OCI-LY1 (cell line): Measurements from ENCODE around the gene FAM9C.

ENCODE experiments used
- H2AFZ ChIP-seq: fragments of 200-600 bp; sonication (generic), shearing (Covaris generic); 2 replicates; pipeline ENCODE4 v1.6.0; 2014; ENCODE audit warnings: antibody characterized with exemption, mild to moderate bottlenecking, low read length
- H3F3A ChIP-seq: fragments of 200-600 bp; sonication (generic), shearing (Covaris generic); 2 replicates; pipeline ENCODE4 v1.6.0; 2014; ENCODE audit warnings: mild to moderate bottlenecking, antibody characterized with exemption, low read length, moderate library complexity; ENCODE audit not compliant: insufficient read depth
- H3K27ac ChIP-seq: fragments of 200-600 bp; sonication (generic); 2 replicates; pipeline ENCODE4 v1.5.1; 2014; ENCODE audit warnings: low read length, mixed run types, mild to moderate bottlenecking, low read depth; ENCODE audit not compliant: poor library complexity, severe bottlenecking
- H3K27me3 ChIP-seq: fragments of 200-600 bp; sonication (generic); 2 replicates; pipeline ENCODE4 v1.6.0; 2014; ENCODE audit warnings: antibody characterized with exemption, mild to moderate bottlenecking, low read length, moderate library complexity; ENCODE audit not compliant: insufficient read depth
- H3K36me3 ChIP-seq: fragments of 200-600 bp; sonication (generic); 2 replicates; pipeline ENCODE4 v1.6.1; 2014; ENCODE audit warnings: mild to moderate bottlenecking, antibody characterized with exemption, low read length, moderate library complexity, mixed read lengths; ENCODE audit not compliant: insufficient read depth
- H3K4me1 ChIP-seq: fragments of 200-600 bp; sonication (generic); 2 replicates; pipeline ENCODE4 v1.5.1; 2014; ENCODE audit warnings: mild to moderate bottlenecking, low read length, moderate library complexity; ENCODE audit not compliant: insufficient read depth, severe bottlenecking
- H3K4me2 ChIP-seq: fragments of 200-600 bp; sonication (generic), shearing (Covaris generic); 2 replicates; pipeline ENCODE4 v1.6.1; 2014; ENCODE audit warnings: low read length
- H3K4me3 ChIP-seq: fragments of 200-600 bp; sonication (generic); 2 replicates; pipeline ENCODE4 v1.5.1; 2014; ENCODE audit warnings: low read length, low read depth, mild to moderate bottlenecking, mixed read lengths; ENCODE audit not compliant: poor library complexity, severe bottlenecking
- H3K79me2 ChIP-seq: fragments of 200-600 bp; shearing (Covaris generic); 2 replicates; pipeline ENCODE4 v1.6.1; 2016; ENCODE audit warnings: mixed run types, low read length, mixed read lengths; ENCODE audit not compliant: insufficient read depth
- H3K9ac ChIP-seq: fragments of 200-600 bp; sonication (generic), shearing (Covaris generic); 2 replicates; pipeline ENCODE4 v1.6.1; 2014; ENCODE audit warnings: mild to moderate bottlenecking, low read length, mixed read lengths
- H3K9me2 ChIP-seq: fragments of 200-600 bp; sonication (generic), shearing (Covaris generic); 2 replicates; pipeline ENCODE4 v1.6.1; 2014; ENCODE audit warnings: low read depth, mild to moderate bottlenecking, low read length, mixed read lengths
- H3K9me3 ChIP-seq: fragments of 200-600 bp; shearing (Covaris generic); 2 replicates; pipeline ENCODE4 v1.6.1; 2014; ENCODE audit warnings: low read length, mixed read lengths
- H4K20me1 ChIP-seq: fragments of 200-600 bp; sonication (generic), shearing (Covaris generic); 2 replicates; pipeline ENCODE4 v1.6.0; 2016; ENCODE audit warnings: mild to moderate bottlenecking, low read length; ENCODE audit not compliant: insufficient read depth
- CTCF ChIP-seq: fragments of 200-600 bp; sonication (generic), shearing (Covaris generic); IDR thresholded peaks from 2 replicates; pipeline ENCODE4 v1.5.1; 2017; ENCODE audit warnings: mild to moderate bottlenecking, antibody characterized with exemption, low read length, moderate library complexity, mixed read lengths
- EZH2 ChIP-seq: fragments of 200-600 bp; sonication (generic), shearing (Covaris generic); IDR thresholded peaks from 2 replicates; pipeline ENCODE4 v1.8.0; 2017; ENCODE audit warnings: borderline replicate concordance, mixed run types, mild to moderate bottlenecking, antibody characterized with exemption, low read length, moderate library complexity, mixed read lengths

The FAM9C gene

GRCh38 chrX:12986886-12987285 lies 57.5 kb downstream of the FAM9C start:
- Histone ChIP-seq H3K9me2 (no peaks in the 10 kb centered on the region), H3F3A (no peaks in the 10 kb centered on the region), H3K4me2 (no peak overlapping the region), H3K4me3 (no peak overlapping the region), H2AFZ (no peak overlapping the region), H3K79me2 (no peaks in the 10 kb centered on the region), H3K27me3 (no peaks in the 10 kb centered on the region), H3K27ac (no peak overlapping the region), H3K4me1 (peaks cover 38% of the 10 kb centered on the region), H4K20me1 (no peaks in the 10 kb centered on the region), H3K9ac (no peak overlapping the region), H3K36me3 (no peaks in the 10 kb centered on the region), H3K9me3 (no peaks in the 10 kb centered on the region)
- TF ChIP-seq CTCF (no peak), EZH2 (no peak)

GRCh38 chrX:12986164-12986779 lies 58.1 kb downstream of the FAM9C start:
- Histone ChIP-seq H3K4me2 (no peak overlapping the region), H3K9me2 (no peaks in the 10 kb centered on the region), H3K4me3 (no peak overlapping the region), H3K79me2 (no peaks in the 10 kb centered on the region), H3F3A (no peaks in the 10 kb centered on the region), H3K9ac (no peak overlapping the region), H3K36me3 (no peaks in the 10 kb centered on the region), H3K27me3 (no peaks in the 10 kb centered on the region), H2AFZ (no peak overlapping the region), H4K20me1 (no peaks in the 10 kb centered on the region), H3K27ac (no peak overlapping the region), H3K9me3 (no peaks in the 10 kb centered on the region), H3K4me1 (peaks cover 44% of the 10 kb centered on the region)
- TF ChIP-seq EZH2 (no peak), CTCF (no peak)
